A673 (cell line): Measurements from ENCODE around the gene TRIM37. TPM values are rescaled to one million over a fixed set of nuclear protein-coding genes. Genes with fewer than 3 reads are reported as not detected.

Experiments used
- BruUV-seq: library from RNA; stranded (reverse); fragments of 400-500 nt; replicated peaks from 2 replicates; lab custom pipeline; 2021; lab: Mats Ljungman, UMichigan
- CTCF ChIA-PET: fragments of 300-600 bp; sonication (Branson Sonifier 250); formaldehyde crosslinking; loops from one replicate; lab custom pipeline; 2022; ENCODE audit warnings: antibody characterized with exemption; lab: Charles Lee
- POLR2A ChIA-PET: fragments of 300-600 bp; sonication (Branson Sonifier 250); formaldehyde crosslinking; loops from one replicate; lab custom pipeline; 2022; ENCODE audit warnings: antibody characterized with exemption; ENCODE audit not compliant: low non-redundant PET; lab: Charles Lee
- DNase-seq: peaks from one replicate; pipeline ENCODE4 v3.0.0-alpha.2; 2015; ENCODE audit warnings: low spot score
- H3K27ac ChIP-seq: fragments of 200-600 bp; sonication (generic); 2 replicates; pipeline ENCODE4 v1.5.1; 2016; ENCODE audit warnings: mixed run types, low read depth, mild to moderate bottlenecking, mixed read lengths, antibody characterized with exemption, low read length; ENCODE audit not compliant: poor library complexity, severe bottlenecking
- H3K27me3 ChIP-seq: fragments of 200-600 bp; sonication (generic); replicated peaks from 2 replicates; pipeline ENCODE4 v1.6.1; 2017; ENCODE audit warnings: mixed run types, low read depth, mild to moderate bottlenecking, mixed read lengths, antibody characterized with exemption, low read length; ENCODE audit not compliant: insufficient read depth, poor library complexity
- H3K36me3 ChIP-seq: fragments of 200-600 bp; sonication (generic); 2 replicates; pipeline ENCODE4 v1.6.1; 2016; ENCODE audit warnings: mixed run types, mild to moderate bottlenecking, mixed read lengths, antibody characterized with exemption, low read length; ENCODE audit not compliant: insufficient read depth, poor library complexity, severe bottlenecking
- H3K4me1 ChIP-seq: fragments of 200-600 bp; sonication (generic); 2 replicates; pipeline ENCODE4 v1.6.1; 2017; ENCODE audit warnings: mixed run types, mild to moderate bottlenecking, mixed read lengths, antibody characterized with exemption, low read length; ENCODE audit not compliant: insufficient read depth, poor library complexity, severe bottlenecking
- H3K4me3 ChIP-seq: fragments of 200-600 bp; sonication (generic); 2 replicates; pipeline ENCODE4 v1.5.1; 2016; ENCODE audit warnings: low read depth, mixed run types, mild to moderate bottlenecking, mixed read lengths, low read length; ENCODE audit not compliant: poor library complexity, severe bottlenecking
- H3K9me3 ChIP-seq: fragments of 200-600 bp; sonication (generic); 2 replicates; pipeline ENCODE4 v1.6.1; 2016; ENCODE audit warnings: mixed run types, low read depth, mild to moderate bottlenecking, mixed read lengths, antibody characterized with exemption, low read length; ENCODE audit not compliant: poor library complexity, severe bottlenecking
- EZH2 ChIP-seq: fragments of 200-600 bp; sonication (generic); IDR thresholded peaks from 2 replicates; pipeline ENCODE4 v1.6.1; 2017; ENCODE audit warnings: borderline replicate concordance, low read depth, mild to moderate bottlenecking, mixed read lengths, antibody characterized with exemption, low read length; ENCODE audit not compliant: poor library complexity, severe bottlenecking
- intact Hi-C: fragments of 100-400 bp; cut with micrococcal nuclease; formaldehyde crosslinking; loops from one replicate; pipeline ENCODE4 v1.10.0; 2022; ENCODE audit not compliant: unreplicated experiment
- total RNA-seq: library from RNA; stranded (reverse); gene quantifications from 2 replicates; pipeline ENCODE4 v1.2.3, GENCODE V29; 2021
- TF ChIP-seq, protein P1 (sequence below): fragments of 300-800, 200-600 bp; sonication (generic); conservative IDR thresholded peaks from 2 replicates; pipeline ENCODE4 v1.5.1; 2017; ENCODE audit warnings: low read depth, mild to moderate bottlenecking, antibody characterized with exemption, low read length, moderate library complexity, mixed read lengths

The TRIM37 gene
- total RNA-seq, 1 experiment from 2014 or later, result 39.4 TPM

GRCh38 chr17:59115474-59115873, 8.8 kb upstream of the TRIM37 start:
- Histone ChIP-seq H3K4me3 (no peak overlapping the region), H3K9me3 (no peaks in the 10 kb centered on the region), H3K27ac (no peak overlapping the region), H3K27me3 (no peaks in the 10 kb centered on the region), H3K36me3 (peaks cover 45% of the 10 kb centered on the region), H3K4me1 (no peaks in the 10 kb centered on the region)
- DNase-seq, result no peak
- POLR2A ChIA-PET, result no interaction called here
- no peak for TF ChIP-seq EZH2
- TF ChIP-seq, protein P1, sequence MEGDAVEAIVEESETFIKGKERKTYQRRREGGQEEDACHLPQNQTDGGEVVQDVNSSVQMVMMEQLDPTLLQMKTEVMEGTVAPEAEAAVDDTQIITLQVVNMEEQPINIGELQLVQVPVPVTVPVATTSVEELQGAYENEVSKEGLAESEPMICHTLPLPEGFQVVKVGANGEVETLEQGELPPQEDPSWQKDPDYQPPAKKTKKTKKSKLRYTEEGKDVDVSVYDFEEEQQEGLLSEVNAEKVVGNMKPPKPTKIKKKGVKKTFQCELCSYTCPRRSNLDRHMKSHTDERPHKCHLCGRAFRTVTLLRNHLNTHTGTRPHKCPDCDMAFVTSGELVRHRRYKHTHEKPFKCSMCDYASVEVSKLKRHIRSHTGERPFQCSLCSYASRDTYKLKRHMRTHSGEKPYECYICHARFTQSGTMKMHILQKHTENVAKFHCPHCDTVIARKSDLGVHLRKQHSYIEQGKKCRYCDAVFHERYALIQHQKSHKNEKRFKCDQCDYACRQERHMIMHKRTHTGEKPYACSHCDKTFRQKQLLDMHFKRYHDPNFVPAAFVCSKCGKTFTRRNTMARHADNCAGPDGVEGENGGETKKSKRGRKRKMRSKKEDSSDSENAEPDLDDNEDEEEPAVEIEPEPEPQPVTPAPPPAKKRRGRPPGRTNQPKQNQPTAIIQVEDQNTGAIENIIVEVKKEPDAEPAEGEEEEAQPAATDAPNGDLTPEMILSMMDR, result no peak
- BruUV-seq, result no TSS peak
- intact Hi-C loops, result no loop called here
- CTCF ChIA-PET, result no interaction called here

GRCh38 chr17:59111539-59111938, 4.9 kb upstream of the TRIM37 start:
- intact Hi-C loops, result no loop called here
- H3K4me1 ChIP-seq, result no peaks in the 10 kb centered on the region
- no peaks in the 10 kb centered on the region for H3K9me3 ChIP-seq
- no peaks in the 10 kb centered on the region for H3K27me3 ChIP-seq
- DNase-seq, result no peak
- CTCF ChIA-PET, result no interaction called here
- POLR2A ChIA-PET, result no interaction called here
- no peak overlapping the region for H3K27ac ChIP-seq
- BruUV-seq, result TSS peak; percentile 37
- peaks cover 15% of the 10 kb centered on the region for H3K36me3 ChIP-seq
- no peak overlapping the region for H3K4me3 ChIP-seq
- TF ChIP-seq, protein P1, result no peak
- TF ChIP-seq EZH2, result no peak

DNA sequence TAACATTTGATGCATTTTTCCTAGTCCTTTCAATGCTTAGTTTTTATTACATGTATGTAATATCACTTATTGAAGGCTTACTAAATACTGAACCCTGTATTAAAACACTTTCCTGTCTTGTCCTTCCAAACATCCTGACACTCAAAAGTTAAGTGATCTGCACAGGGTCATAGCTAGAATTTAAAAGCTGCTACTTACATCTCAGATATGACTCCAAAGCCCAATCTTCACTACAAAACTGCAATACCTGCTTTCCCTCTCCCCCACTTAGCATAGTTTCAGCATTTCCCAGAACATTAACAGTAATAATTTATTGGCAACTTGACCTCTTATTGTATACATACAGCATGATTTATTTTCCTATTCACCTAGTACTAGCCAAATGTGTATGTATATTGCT, 4.3 kb upstream of the TRIM37 start:
- no peak for DNase-seq
- intact Hi-C loops, result no loop called here
- Histone ChIP-seq H3K4me1 (no peaks in the 10 kb centered on the region), H3K36me3 (peaks cover 15% of the 10 kb centered on the region), H3K4me3 (no peak overlapping the region), H3K9me3 (no peaks in the 10 kb centered on the region), H3K27me3 (no peaks in the 10 kb centered on the region), H3K27ac (no peak overlapping the region)
- POLR2A ChIA-PET, result no interaction called here
- no TSS peak for BruUV-seq
- CTCF ChIA-PET, result no interaction called here
- no peak for TF ChIP-seq EZH2
